Measurements from ENCODE around the gene SPTBN4. TPM values are rescaled to one million over a fixed set of nuclear protein-coding genes. Genes with fewer than 3 reads are reported as not detected.

Gene SPTBN4
- total RNA-seq, 1 donor from 2014 or later: 1.5 TPM

- ATAC-seq (no peak), DNase-seq (no peak)
- TF ChIP-seq CTCF (IDR thresholded peaks at IDR 0.05): no peak
- H3K27ac ChIP-seq: no peak overlapping the region
- intact Hi-C loops (cut with DNase I): no loop called here
- peaks cover 50% of the 10 kb centered on the region for H3K27me3 ChIP-seq
- no peak overlapping the region for H3K4me3 ChIP-seq
- H3K4me1 ChIP-seq: peaks cover 7% of the 10 kb centered on the region
- H3K9me3 ChIP-seq: no peaks in the 10 kb centered on the region
- no peaks in the 10 kb centered on the region for H3K36me3 ChIP-seq
These were observed 99.2 kb downstream of the SPTBN4 start for GRCh38 chr19:40565910-40566495.

GRCh38 chr19:40567040-40567749 lies 100.4 kb downstream of the SPTBN4 start:
- Histone ChIP-seq H3K4me1 (peaks cover 7% of the 10 kb centered on the region), H3K4me3 (peak overlapping the region; percentile 23), H3K36me3 (no peaks in the 10 kb centered on the region), H3K27me3 (peaks cover 41% of the 10 kb centered on the region), H3K27ac (no peak overlapping the region), H3K9me3 (no peaks in the 10 kb centered on the region)
- intact Hi-C loops (cut with DNase I): no loop called here
- DNase-seq (no peak), ATAC-seq (no peak)
- TF ChIP-seq CTCF (IDR thresholded peaks at IDR 0.05): no peak

- DNase-seq: no peak
- intact Hi-C loops (cut with DNase I): no loop called here
- Histone ChIP-seq H3K4me3 (peak overlapping the region; percentile 23), H3K36me3 (no peaks in the 10 kb centered on the region), H3K9me3 (no peaks in the 10 kb centered on the region), H3K27me3 (peaks cover 41% of the 10 kb centered on the region), H3K4me1 (peaks cover 7% of the 10 kb centered on the region), H3K27ac (no peak overlapping the region)
- no peak for TF ChIP-seq CTCF (IDR thresholded peaks at IDR 0.05)
- ATAC-seq: no peak
These were observed 101.1 kb downstream of the SPTBN4 start for GRCh38 chr19:40567750-40568494.

- no peak for TF ChIP-seq CTCF (IDR thresholded peaks at IDR 0.05)
- H3K36me3 ChIP-seq: no peaks in the 10 kb centered on the region
- peak; percentile 98 for ATAC-seq
- H3K9me3 ChIP-seq: no peaks in the 10 kb centered on the region
- H3K4me1 ChIP-seq: peaks cover 7% of the 10 kb centered on the region
- peak overlapping the region; percentile 46 for H3K4me3 ChIP-seq
- peak overlapping the region; percentile 11 for H3K27ac ChIP-seq
- peak; percentile 100 for DNase-seq
- H3K27me3 ChIP-seq: peaks cover 34% of the 10 kb centered on the region
- intact Hi-C loops (cut with DNase I): no loop called here
These were observed 103.7 kb downstream of the SPTBN4 start for GRCh38 chr19:40570313-40571004.

- TF ChIP-seq CTCF (IDR thresholded peaks at IDR 0.05): no peak
- ATAC-seq (no peak), DNase-seq (no peak)
- Histone ChIP-seq H3K36me3 (no peaks in the 10 kb centered on the region), H3K4me3 (no peak overlapping the region), H3K4me1 (peaks cover 7% of the 10 kb centered on the region), H3K9me3 (no peaks in the 10 kb centered on the region), H3K27ac (no peak overlapping the region), H3K27me3 (peaks cover 29% of the 10 kb centered on the region)
- intact Hi-C loops (cut with DNase I): no loop called here
These were observed 104.2 kb downstream of the SPTBN4 start for GRCh38 chr19:40571005-40571318.
